ENCODE data around the gene NME3. TPM values are rescaled to one million over a fixed set of nuclear protein-coding genes. Genes with fewer than 3 reads are reported as not detected.

The NME3 gene
- total and polyA plus RNA-seq, 9 of the 15 experiments (the other 6 are each of a cell fraction or from before 2014, with no cell fraction given) = 0.68 to 76.3 (median 11.5) TPM

- Histone ChIP-seq H3K27ac (ENCODE audit: extremely low read depth, low read depth, low read length) (peak overlapping the region; percentile 96), H3K4me1 (replicated peaks in 1 of 2; ENCODE audit: control insufficient read depth in 2 of 2, insufficient read depth in 2 of 2, low read length in 2 of 2) (peaks cover 20 to 97% of the 10 kb centered on the region in 2 experiments; a peak in 4 of 5 replicates), H3K9me1 (ENCODE audit: control insufficient read depth, insufficient read depth, low read length) (peaks cover 2% of the 10 kb centered on the region), H3K79me2 (ENCODE audit: control insufficient read depth, insufficient read depth, low read length) (peaks cover 51% of the 10 kb centered on the region), H3K9me3 (replicated peaks; ENCODE audit: control insufficient read depth, insufficient read depth, low read depth, low read length) (no peaks in the 10 kb centered on the region), H3K9ac (ENCODE audit: insufficient read depth in 1 of 2, low read depth in 2 of 2, low read length in 2 of 2) (peak overlapping the region; percentile 93 to 95; a peak in 3 of 4 replicates), H4K20me1 (replicated peaks; ENCODE audit: control insufficient read depth, insufficient read depth, low read length) (peaks cover 8% of the 10 kb centered on the region; the same call in 1 of the 2 replicates), H2AFZ (ENCODE audit: low read depth, low read length) (peak overlapping the region; percentile 81), H3K4me2 (ENCODE audit: insufficient read depth, low read length) (peak overlapping the region; percentile 98), H3K4me3 (peak overlapping the region; percentile 96), H3K27me3 (ENCODE audit: control insufficient read depth in 2 of 2, insufficient read depth in 2 of 2, low read length in 2 of 2) (no peaks in the 10 kb centered on the region), H3K36me3 (ENCODE audit: control insufficient read depth, insufficient read depth, low read length) (peaks cover 63% of the 10 kb centered on the region; the same call in 2 of the 3 replicates)
- WGBS (ENCODE audit: insufficient coverage, low coverage, missing lambda C conversion rate) = 23% methylated on average over 35 of the region's 45 CpGs
- FAIRE-seq (peak; percentile 48), DNase-seq (ENCODE audit: extremely low read depth in 1 of 4, low spot score in 3 of 4) (no peak), ATAC-seq (no peak)
- in situ Hi-C loops (cut with MboI) (no loop called here), intact Hi-C loops (cut with micrococcal nuclease) (no loop called here)
- no TSS peak for BruUV-seq (replicated peaks)
- ChIA-PET CTCF (ENCODE audit: low intra/inter-chr PET ratio) (interaction anchor here (0.5 to 2.6 kb wide), 3 partner anchors 39 to 156 kb away, joined by 3 to 8 read pairs (median 4); no protein-coding TSS in a partner anchor), POLR2A (interaction anchor here (0.6 to 4.3 kb wide), 6 partner anchors 8 to 191 kb away, joined by 3 to 35 read pairs (median 4); partner anchors contain the start of genes NUBP2, RPS2 and SPSB3)
- TF ChIP-seq ZNF583 (CRISPR knock-in tag; IDR thresholded peaks at IDR 0.05) = no peak
- TF ChIP-seq GTF3C2 (IDR thresholded peaks at IDR 0.05; ENCODE audit: borderline replicate concordance, extremely low read depth, insufficient read length) = no peak
- peak; percentile 6; the same call in 1 of the 2 replicates for TF ChIP-seq ZNF584 (CRISPR knock-in tag; IDR thresholded peaks at IDR 0.05; ENCODE audit: low read depth)
- TF ChIP-seq MEF2A (IDR thresholded peaks at IDR 0.05; ENCODE audit: control insufficient read depth, low read depth, low read length) = no peak
- 0 out of 2 replicates have a peak, but pooled peaks have one; percentile 27 for TF ChIP-seq USF1 (CRISPR knock-in tag; IDR thresholded peaks at IDR 0.05)
- no peak for TF ChIP-seq LCOR (CRISPR knock-in tag; IDR thresholded peaks at IDR 0.05)
- TF ChIP-seq, protein P1, sequence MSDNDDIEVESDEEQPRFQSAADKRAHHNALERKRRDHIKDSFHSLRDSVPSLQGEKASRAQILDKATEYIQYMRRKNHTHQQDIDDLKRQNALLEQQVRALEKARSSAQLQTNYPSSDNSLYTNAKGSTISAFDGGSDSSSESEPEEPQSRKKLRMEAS (CRISPR knock-in tag; IDR thresholded peaks at IDR 0.05) = no peak
- peak; percentile 8; the same call in 1 of the 2 replicates for TF ChIP-seq MBD2 (IDR thresholded peaks at IDR 0.05; ENCODE audit: borderline replicate concordance, low read depth)
- no peak for TF ChIP-seq STAT5A (IDR thresholded peaks at IDR 0.05; ENCODE audit: borderline replicate concordance, low read length)
- no peak for TF ChIP-seq BRCA1 (IDR thresholded peaks at IDR 0.05)
- TF ChIP-seq BRCA1 (CRISPR knock-in tag; IDR thresholded peaks at IDR 0.05) = 0 out of 2 replicates have a peak, but pooled peaks have one; percentile 19
- TF ChIP-seq ZC3H4 (CRISPR knock-in tag; IDR thresholded peaks at IDR 0.05; ENCODE audit: borderline replicate concordance) = 0 out of 2 replicates have a peak, but pooled peaks have one; percentile 4
- TF ChIP-seq ZBTB34 (CRISPR knock-in tag; IDR thresholded peaks at IDR 0.05) = no peak
- TF ChIP-seq MYNN (IDR thresholded peaks at IDR 0.05) = 0 out of 2 replicates have a peak, but pooled peaks have one; percentile 19
- no peak for TF ChIP-seq MYNN (CRISPR knock-in tag; IDR thresholded peaks at IDR 0.05)
- TF ChIP-seq FOXK2 (conservative IDR thresholded peaks at IDR 0.05 in 1 of 2, IDR thresholded peaks at IDR 0.05 in 1 of 2; ENCODE audit: low read depth in 2 of 2) = no peak
- no peak for TF ChIP-seq SMARCC2 (IDR thresholded peaks at IDR 0.05; ENCODE audit: low read depth)
These were observed 2.5 kb upstream of the NME3 start for GRCh38 chr16:1773703-1774447.
